GM15510 (cell line): Measurements from ENCODE around the gene WRNIP1.

ENCODE experiments used
- POLR2A ChIP-seq: IDR thresholded peaks from 3 replicates; pipeline ENCODE4 v1.6.1; 2011; ENCODE audit warnings: borderline replicate concordance; ENCODE audit not compliant: insufficient read length; ENCODE audit errors: extremely low read depth

WRNIP1 gene

DNA sequence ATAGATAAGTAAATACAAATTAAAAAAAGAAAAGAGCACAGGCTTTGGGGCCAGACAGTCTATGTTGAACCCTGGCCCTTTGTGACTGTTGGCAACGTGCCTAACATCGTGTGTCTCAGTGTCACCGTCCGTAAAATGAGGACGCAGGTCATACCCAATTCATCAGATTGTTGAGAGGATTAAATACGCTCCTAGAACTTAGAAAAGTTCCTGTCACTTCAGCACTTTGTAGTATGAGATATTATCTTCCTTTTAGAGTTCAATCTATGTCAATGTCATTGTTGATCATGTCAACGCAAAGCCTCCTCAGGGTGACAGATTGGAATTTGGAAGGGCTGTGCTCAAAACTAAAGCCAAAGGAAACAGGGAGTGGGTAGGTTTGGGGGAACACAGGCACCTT lies 54.8 kb downstream of the WRNIP1 start:
- TF ChIP-seq POLR2A: no peak

GRCh38 chr6:2820415-2820814 lies 55.2 kb downstream of the WRNIP1 start:
- TF ChIP-seq POLR2A: no peak

DNA sequence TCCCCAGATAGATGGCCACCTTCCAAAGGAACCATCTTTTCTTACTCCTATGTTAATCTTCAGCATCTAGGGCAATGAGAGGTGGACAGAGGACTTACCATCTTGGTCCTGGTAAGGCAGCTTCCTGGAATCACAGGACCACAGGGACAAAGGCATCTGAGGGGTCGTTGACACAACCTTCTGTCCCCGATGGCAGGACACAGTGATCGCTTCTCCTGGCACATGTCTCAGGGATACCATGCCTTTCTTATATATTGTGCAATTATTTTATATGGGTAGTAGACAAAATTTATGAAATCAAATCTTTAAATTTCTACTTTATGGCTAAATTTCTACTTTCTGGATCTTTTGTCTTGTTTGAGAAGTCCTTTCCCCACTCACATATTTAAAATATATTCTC lies 56.4 kb downstream of the WRNIP1 start:
- no peak for TF ChIP-seq POLR2A

DNA sequence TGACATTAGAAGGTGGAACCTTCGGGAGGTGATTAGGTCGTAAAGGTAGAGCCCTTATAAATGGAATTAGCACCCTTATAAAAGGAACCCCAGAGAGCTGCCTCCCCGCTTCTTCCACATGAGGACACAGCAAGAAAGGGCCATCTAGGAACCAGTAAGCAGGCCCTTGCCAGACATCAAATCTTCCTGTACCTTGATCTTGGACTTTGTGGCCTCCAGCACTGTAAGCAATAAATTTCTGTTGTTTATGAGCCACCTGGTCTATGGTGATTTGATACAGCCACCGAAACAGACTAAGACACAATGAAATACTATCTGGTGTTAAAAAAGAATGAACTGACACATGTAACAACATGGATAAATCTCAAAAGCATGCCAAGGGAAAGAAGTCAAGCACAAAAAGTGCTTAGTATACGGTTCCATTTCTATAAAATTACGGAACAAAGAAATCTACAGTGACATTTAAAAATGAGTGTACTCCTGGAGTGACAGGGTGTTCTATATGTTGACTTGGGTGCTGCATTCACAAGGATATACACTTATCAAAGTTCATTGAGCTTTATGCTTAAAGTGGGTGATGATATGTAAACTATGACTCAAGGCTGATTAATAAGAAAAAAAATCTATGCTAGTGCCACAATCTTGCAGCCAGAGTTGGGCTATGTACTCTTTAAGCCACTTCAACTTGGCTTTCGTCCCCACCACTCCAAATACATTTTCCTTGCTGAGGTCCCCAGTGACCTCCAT lies 58.1 kb downstream of the WRNIP1 start:
- no peak for TF ChIP-seq POLR2A

- no peak for TF ChIP-seq POLR2A
Measured at GRCh38 chr6:2826131-2826530, 60.9 kb downstream of the WRNIP1 start.

DNA sequence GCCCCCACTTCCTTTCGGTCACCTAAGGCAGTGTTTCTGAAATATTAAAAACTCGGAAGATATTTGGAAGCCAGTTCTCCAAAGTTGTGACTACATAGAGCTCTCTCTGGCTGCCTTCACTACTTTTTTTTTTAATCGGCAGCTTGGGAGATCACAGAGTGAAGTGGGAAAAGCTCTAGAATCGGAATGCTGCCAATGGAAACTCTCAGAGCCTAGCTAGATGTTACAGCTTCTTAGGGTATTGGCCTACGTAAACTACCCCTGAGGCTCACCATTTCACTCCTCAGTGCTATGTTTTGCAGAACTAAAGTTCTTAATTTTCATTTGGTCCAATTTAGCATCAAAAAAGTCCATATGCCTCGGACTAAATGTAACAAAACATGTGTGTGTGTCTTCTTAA lies 61.9 kb downstream of the WRNIP1 start:
- no peak for TF ChIP-seq POLR2A

- no peak for TF ChIP-seq POLR2A
Measured at GRCh38 chr6:2828629-2829028, 63.4 kb downstream of the WRNIP1 start.

DNA sequence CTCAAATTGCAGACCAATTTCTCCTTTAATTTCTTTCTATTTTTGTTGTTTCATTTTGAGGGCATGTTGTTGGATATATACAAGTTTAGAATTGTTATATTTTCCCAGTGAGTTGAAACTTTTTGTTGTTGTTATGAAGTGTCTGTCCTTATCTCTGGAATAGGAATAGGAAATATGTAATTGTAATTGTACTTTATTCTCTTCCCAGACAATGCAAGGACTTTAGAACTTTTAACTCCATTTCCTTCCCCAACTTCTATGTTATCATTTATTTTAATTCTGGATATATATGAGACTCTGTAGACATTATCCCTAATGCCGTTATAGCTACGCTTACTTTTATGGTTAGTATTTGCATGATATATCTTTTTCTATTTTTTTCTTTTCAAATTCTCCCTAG lies 64.1 kb downstream of the WRNIP1 start:
- TF ChIP-seq POLR2A: no peak

DNA sequence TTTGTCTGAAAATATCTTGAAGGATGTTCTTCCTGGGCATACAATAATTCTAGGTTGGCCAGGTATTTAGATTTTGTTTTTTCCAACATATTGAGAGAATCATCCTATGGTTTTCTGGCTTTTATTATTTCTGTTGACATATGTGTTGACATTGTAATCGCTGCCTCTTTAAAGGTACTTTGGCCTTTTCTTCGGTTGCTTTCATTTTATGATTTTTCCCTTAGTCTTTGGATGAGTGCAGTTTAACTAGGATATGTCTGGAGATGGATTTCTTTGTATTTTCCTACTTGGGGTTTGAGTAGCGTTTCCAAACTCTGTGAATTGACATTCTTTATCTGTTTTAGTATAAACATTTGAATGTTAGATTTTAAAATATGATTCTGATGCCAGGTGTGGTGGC lies 65.0 kb downstream of the WRNIP1 start:
- no peak for TF ChIP-seq POLR2A

DNA sequence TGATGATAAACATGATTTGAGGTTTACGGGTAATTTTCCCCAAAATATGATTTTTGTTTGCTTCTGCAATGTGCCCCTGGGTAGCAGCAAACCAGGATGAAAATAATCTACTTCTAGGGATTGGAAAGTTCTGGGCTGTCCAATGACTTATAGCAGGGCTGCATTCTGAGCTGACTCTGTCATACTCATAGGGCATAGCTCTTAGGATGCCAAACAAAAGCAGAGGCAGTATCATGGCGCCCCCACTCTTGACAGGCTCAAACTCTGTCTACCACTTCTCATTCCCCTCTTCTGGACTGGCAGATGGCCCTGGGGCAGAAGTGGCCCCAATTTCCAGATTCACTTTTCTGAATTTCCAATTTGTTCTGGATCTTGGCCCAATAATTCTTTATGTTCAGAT lies 66.2 kb downstream of the WRNIP1 start:
- TF ChIP-seq POLR2A: no peak

DNA sequence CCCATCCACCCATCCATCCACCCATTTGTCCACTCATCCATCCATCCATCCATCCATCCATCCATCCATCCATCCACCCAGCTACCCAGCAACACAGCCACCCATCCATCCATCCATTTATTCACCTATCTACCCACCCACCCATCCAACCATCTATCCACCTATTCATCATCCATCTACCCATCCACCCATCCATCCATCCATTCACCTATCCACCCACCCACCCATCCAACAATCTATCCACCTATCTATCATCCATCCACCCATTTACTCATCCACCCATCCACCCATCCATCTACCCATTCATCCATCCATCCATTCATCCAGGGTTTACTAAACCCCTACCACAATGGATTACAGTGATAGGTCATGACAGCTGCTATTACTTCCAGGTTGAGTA lies 69.1 kb downstream of the WRNIP1 start:
- TF ChIP-seq POLR2A: no peak
